ENCODE results near the gene PARD3B. TPM values are rescaled to one million over a fixed set of nuclear protein-coding genes. Genes with fewer than 3 reads are reported as not detected.

Gene PARD3B
- total and polyA plus RNA-seq, 2 of the 4 experiments (the other 2 are of a cell fraction) = 3.3 to 15.6 TPM

DNA sequence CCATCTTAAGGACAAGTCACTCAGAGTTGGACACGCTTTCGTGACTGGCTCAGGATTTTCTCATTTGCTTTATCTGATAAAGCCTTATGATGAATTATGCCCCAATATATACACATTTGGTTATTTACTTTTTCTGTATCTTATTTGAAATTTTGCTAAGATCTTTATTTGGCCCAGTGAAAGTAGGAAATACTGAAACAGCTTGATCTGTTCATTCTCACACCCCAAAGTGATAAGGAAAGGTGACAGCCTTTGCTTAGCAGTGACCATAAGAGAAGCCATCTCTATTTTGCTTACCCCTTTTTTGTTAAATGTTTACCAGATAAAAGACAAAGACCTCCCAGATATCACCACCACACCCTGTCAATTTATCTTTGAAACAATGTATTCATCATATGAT is 428.3 kb downstream of the PARD3B start:
- dilution Hi-C loops (cut with HindIII; ENCODE audit: low sequenced_read_pairs, unreplicated experiment) = no loop called here
- POLR2A ChIA-PET (ENCODE audit: unreplicated experiment) = no interaction called here

More for the DNA sequence above, 428.3 kb downstream of the PARD3B start:
- H3K4ac ChIP-seq (ENCODE audit: low read depth, low read length) = no peak overlapping the region
- intact Hi-C loops (cut with micrococcal nuclease) = no loop called here
- H4K20me1 ChIP-seq (ENCODE audit: insufficient read depth, low read length) = no peaks in the 10 kb centered on the region; the same call in 1 of the 2 replicates
- H3K79me1 ChIP-seq (ENCODE audit: low read depth in 1 of 2, low read length in 2 of 2) = peaks cover 0 to 11% of the 10 kb centered on the region in 2 experiments; a peak in 2 of 4 replicates
- no peak overlapping the region for H3K4me2 ChIP-seq (ENCODE audit: low read depth, low read length)
- H3K4me1 ChIP-seq (ENCODE audit: control insufficient read depth, insufficient read depth, low read length) = peaks cover 7% of the 10 kb centered on the region
- WGBS, 2 experiments (ENCODE audit: extremely low coverage in 2 of 2, insufficient read length in 1 of 2) = no CpG with 5 or more reads among the region's 2 CpGs
- CTCF ChIA-PET = no interaction called here
- no peak overlapping the region for H3K23ac ChIP-seq (ENCODE audit: low read depth, low read length)
- H3K9me1 ChIP-seq (ENCODE audit: insufficient read depth, low read length) = no peaks in the 10 kb centered on the region
- ATAC-seq (ENCODE audit: low read depth) = no peak
- H3K36me3 ChIP-seq (ENCODE audit: control insufficient read depth, insufficient read depth, low read length) = no peaks in the 10 kb centered on the region
- H3K27me3 ChIP-seq (ENCODE audit: control insufficient read depth, insufficient read depth, low read length) = no peaks in the 10 kb centered on the region
- no peak overlapping the region for H2AFZ ChIP-seq (replicated peaks; ENCODE audit: low read length, poor library complexity)
- no peak overlapping the region for H2BK20ac ChIP-seq (ENCODE audit: low read depth, low read length)
- H3K56ac ChIP-seq (ENCODE audit: extremely low read depth, insufficient read depth, low read length) = no peak overlapping the region
- TF ChIP-seq, protein P1, sequence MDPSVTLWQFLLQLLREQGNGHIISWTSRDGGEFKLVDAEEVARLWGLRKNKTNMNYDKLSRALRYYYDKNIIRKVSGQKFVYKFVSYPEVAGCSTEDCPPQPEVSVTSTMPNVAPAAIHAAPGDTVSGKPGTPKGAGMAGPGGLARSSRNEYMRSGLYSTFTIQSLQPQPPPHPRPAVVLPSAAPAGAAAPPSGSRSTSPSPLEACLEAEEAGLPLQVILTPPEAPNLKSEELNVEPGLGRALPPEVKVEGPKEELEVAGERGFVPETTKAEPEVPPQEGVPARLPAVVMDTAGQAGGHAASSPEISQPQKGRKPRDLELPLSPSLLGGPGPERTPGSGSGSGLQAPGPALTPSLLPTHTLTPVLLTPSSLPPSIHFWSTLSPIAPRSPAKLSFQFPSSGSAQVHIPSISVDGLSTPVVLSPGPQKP (IDR thresholded peaks at IDR 0.05; ENCODE audit: borderline replicate concordance, low read depth, low read length) = no peak
- no peak for TF ChIP-seq FOS (IDR thresholded peaks at IDR 0.05; ENCODE audit: low read depth, low read length)
- TF ChIP-seq MAFK (IDR thresholded peaks at IDR 0.05; ENCODE audit: low read depth, low read length) = no peak
- no peak for TF ChIP-seq MXI1 (IDR thresholded peaks at IDR 0.05; ENCODE audit: borderline replicate concordance, low read depth, low read length)
- no peak overlapping the region for H2BK5ac ChIP-seq (ENCODE audit: low read depth, low read length, poor library complexity, severe bottlenecking)
- no peak for DNase-seq
- in situ Hi-C loops (cut with MboI; ENCODE audit: low sequenced_read_pairs) = no loop called here
- H4K91ac ChIP-seq (ENCODE audit: insufficient read depth, low read depth, low read length) = no peak overlapping the region
- H2AK5ac ChIP-seq (ENCODE audit: low read depth, low read length) = no peak overlapping the region
- no peak overlapping the region for H3K27ac ChIP-seq (ENCODE audit: insufficient read depth, low read length)
- BruUV-seq (replicated peaks) = no TSS peak
- H2BK15ac ChIP-seq (ENCODE audit: low read depth, low read length) = no peak overlapping the region
- no peaks in the 10 kb centered on the region for H3K9me3 ChIP-seq (ENCODE audit: control insufficient read depth, insufficient read depth, low read length)
- no peak overlapping the region for H4K8ac ChIP-seq (ENCODE audit: low read depth in 2 of 2, low read length in 2 of 2)
- no peak overlapping the region for H3K9ac ChIP-seq (ENCODE audit: low read depth, low read length)
- H4K5ac ChIP-seq (ENCODE audit: low read depth, low read length) = no peak overlapping the region
- no peak overlapping the region for H3K14ac ChIP-seq (replicated peaks; ENCODE audit: low read depth, low read length)
- H3K4me3 ChIP-seq (ENCODE audit: insufficient read depth, low read depth, low read length) = no peak overlapping the region
- H3K18ac ChIP-seq (ENCODE audit: low read depth, low read length) = no peak overlapping the region; the same call in 1 of the 2 replicates
- no peak overlapping the region for H2AK9ac ChIP-seq (replicated peaks; ENCODE audit: low read depth, low read length, poor library complexity)
- no peak overlapping the region for H2BK120ac ChIP-seq (ENCODE audit: low read depth, low read length)
